NT2/D1 (cell line): ENCODE measurements around the gene IQCK.

Experiments used
- DNase-seq: peaks from one replicate; pipeline ENCODE4 v3.0.0-alpha.2; 2011; ENCODE audit warnings: low read depth, low spot score
- H3K27me3 ChIP-seq: 2 replicates; pipeline ENCODE4 v1.6.0; 2011; ENCODE audit warnings: mild to moderate bottlenecking; ENCODE audit not compliant: insufficient read length, insufficient read depth
- H3K36me3 ChIP-seq: 2 replicates; pipeline ENCODE4 v1.6.1; 2011; ENCODE audit warnings: mild to moderate bottlenecking, low read length, mixed read lengths; ENCODE audit not compliant: insufficient read depth, insufficient read length
- H3K4me1 ChIP-seq: 2 replicates; pipeline ENCODE4 v1.5.1; 2011; ENCODE audit not compliant: insufficient read depth, insufficient read length
- H3K4me3 ChIP-seq: 2 replicates; pipeline ENCODE4 v1.5.1; 2011; ENCODE audit warnings: low read depth; ENCODE audit not compliant: insufficient read length
- H3K9ac ChIP-seq: 2 replicates; pipeline ENCODE4 v1.6.0; 2011; ENCODE audit warnings: low read depth; ENCODE audit not compliant: insufficient read length
- H3K9me3 ChIP-seq: 2 replicates; pipeline ENCODE4 v1.5.1; 2011; ENCODE audit warnings: mild to moderate bottlenecking, low read length; ENCODE audit not compliant: insufficient read depth
- SUZ12 ChIP-seq: IDR thresholded peaks from 2 replicates; pipeline ENCODE4 v1.6.1; 2011; ENCODE audit not compliant: insufficient read length, insufficient read depth; ENCODE audit errors: extremely low read depth
- YY1 ChIP-seq: IDR thresholded peaks from 2 replicates; pipeline ENCODE4 v1.6.1; 2011; ENCODE audit not compliant: insufficient read length, insufficient read depth
- ZNF274 ChIP-seq: IDR thresholded peaks from 2 replicates; pipeline ENCODE4 v1.6.1; 2011; ENCODE audit warnings: mild to moderate bottlenecking, low read depth, low read length

IQCK gene

GRCh38 chr16:19751478-19752385 is 33.7 kb downstream of the IQCK start:
- no peak for DNase-seq
- no peaks in the 10 kb centered on the region for H3K36me3 ChIP-seq

GRCh38 chr16:19753815-19754643 is 36.0 kb downstream of the IQCK start:
- H3K4me3 ChIP-seq = no peak overlapping the region
- no peaks in the 10 kb centered on the region for H3K36me3 ChIP-seq
- no peaks in the 10 kb centered on the region for H3K27me3 ChIP-seq
- H3K4me1 ChIP-seq = no peaks in the 10 kb centered on the region
- no peaks in the 10 kb centered on the region for H3K9me3 ChIP-seq
- no peak for TF ChIP-seq SUZ12
- H3K9ac ChIP-seq = no peak overlapping the region
- no peak for DNase-seq

More at GRCh38 chr16:19751478-19752385, 33.7 kb downstream of the IQCK start:
- TF ChIP-seq ZNF274 = no peak
- no peak for TF ChIP-seq YY1
- no peak for TF ChIP-seq SUZ12
- Histone ChIP-seq H3K4me3 (no peak overlapping the region), H3K27me3 (no peaks in the 10 kb centered on the region), H3K4me1 (no peaks in the 10 kb centered on the region), H3K9ac (no peak overlapping the region), H3K9me3 (no peaks in the 10 kb centered on the region)

- DNase-seq = no peak
- Histone ChIP-seq H3K9ac (no peak overlapping the region), H3K4me1 (no peaks in the 10 kb centered on the region), H3K4me3 (no peak overlapping the region), H3K36me3 (no peaks in the 10 kb centered on the region), H3K9me3 (no peaks in the 10 kb centered on the region), H3K27me3 (no peaks in the 10 kb centered on the region)
- no peak for TF ChIP-seq ZNF274
- TF ChIP-seq SUZ12 = no peak
- no peak for TF ChIP-seq YY1
These were observed 36.6 kb downstream of the IQCK start for GRCh38 chr16:19754644-19755036.

GRCh38 chr16:19755268-19755667 is 37.2 kb downstream of the IQCK start:
- no peak overlapping the region for H3K9ac ChIP-seq
- H3K4me3 ChIP-seq = no peak overlapping the region
- no peak for TF ChIP-seq ZNF274
- TF ChIP-seq YY1 = no peak
- no peak for TF ChIP-seq SUZ12
- no peaks in the 10 kb centered on the region for H3K4me1 ChIP-seq
- DNase-seq = no peak
- no peaks in the 10 kb centered on the region for H3K9me3 ChIP-seq
- H3K27me3 ChIP-seq = no peaks in the 10 kb centered on the region
- H3K36me3 ChIP-seq = no peaks in the 10 kb centered on the region

- H3K4me1 ChIP-seq = peaks cover 2% of the 10 kb centered on the region
- no peaks in the 10 kb centered on the region for H3K27me3 ChIP-seq
- no peak for DNase-seq
- H3K4me3 ChIP-seq = no peak overlapping the region
- no peak for TF ChIP-seq ZNF274
- no peak for TF ChIP-seq YY1
- TF ChIP-seq SUZ12 = no peak
- no peak overlapping the region for H3K9ac ChIP-seq
- no peaks in the 10 kb centered on the region for H3K36me3 ChIP-seq
- H3K9me3 ChIP-seq = no peaks in the 10 kb centered on the region
These were observed 39.0 kb downstream of the IQCK start for GRCh38 chr16:19757026-19757425.

GRCh38 chr16:19757762-19758595 is 39.9 kb downstream of the IQCK start:
- DNase-seq = no peak
- H3K9ac ChIP-seq = no peak overlapping the region

More at GRCh38 chr16:19757762-19758595, 39.9 kb downstream of the IQCK start:
- no peaks in the 10 kb centered on the region for H3K36me3 ChIP-seq
- TF ChIP-seq SUZ12 (no peak), ZNF274 (no peak), YY1 (no peak)
- peaks cover 2% of the 10 kb centered on the region for H3K4me1 ChIP-seq
- H3K4me3 ChIP-seq = no peak overlapping the region
- no peaks in the 10 kb centered on the region for H3K9me3 ChIP-seq
- H3K27me3 ChIP-seq = no peaks in the 10 kb centered on the region
